ENCODE measurements around the gene PDLIM4.

The PDLIM4 gene

GRCh38 chr5:132257131-132258101 is at the start of gene PDLIM4:
PDLIM4 (plus strand) TSS chr5:132257696; CDS start chr5:132257735, 39 bp downstream.
- POLR2A ChIA-PET, result no interaction called here
- CTCF ChIA-PET, result interaction anchor here (1.8 kb wide), 1 partner anchor 19 kb away, joined by 5 read pairs; no protein-coding TSS in a partner anchor
- peak; percentile 56 for DNase-seq (ENCODE audit: extremely low spot score)
- TF ChIP-seq SUZ12 (IDR thresholded peaks at IDR 0.05) (no peak), FOXM1 (IDR thresholded peaks at IDR 0.05; ENCODE audit: borderline replicate concordance) (no peak), TARDBP (IDR thresholded peaks at IDR 0.05) (no peak), LEF1 (IDR thresholded peaks at IDR 0.05; ENCODE audit: borderline replicate concordance) (no peak), BHLHE40 (IDR thresholded peaks at IDR 0.05; ENCODE audit: borderline replicate concordance) (no peak), FOXA1 (IDR thresholded peaks at IDR 0.05) (no peak), L3MBTL2 (conservative IDR thresholded peaks at IDR 0.05) (no peak), CTBP1 (IDR thresholded peaks at IDR 0.05; ENCODE audit: borderline replicate concordance) (no peak), FOXK2 (IDR thresholded peaks at IDR 0.05) (no peak), NFRKB (IDR thresholded peaks at IDR 0.05) (no peak), PKNOX1 (IDR thresholded peaks at IDR 0.05) (no peak), SP1 (IDR thresholded peaks at IDR 0.05) (no peak), ELF4 (IDR thresholded peaks at IDR 0.05) (no peak), ARNT (IDR thresholded peaks at IDR 0.05) (no peak)

GRCh38 chr5:132207778-132208177 is 49.7 kb upstream of the PDLIM4 start:
- no peak for DNase-seq (ENCODE audit: extremely low spot score)
- ChIA-PET POLR2A (interaction anchor here (0.8 kb wide), 1 partner anchor 20 kb away, joined by 3 read pairs; the partner anchor contains the start of gene P4HA2), CTCF (interaction anchor here (1.9 kb wide), 1 partner anchor 17 kb away, joined by 8 read pairs; no protein-coding TSS in a partner anchor)
- 0 out of 2 replicates have a peak, but pooled peaks have one; percentile 8 for TF ChIP-seq L3MBTL2 (conservative IDR thresholded peaks at IDR 0.05)
- TF ChIP-seq TARDBP (IDR thresholded peaks at IDR 0.05), result no peak

GRCh38 chr5:132209131-132209530 is 48.4 kb upstream of the PDLIM4 start:
- TF ChIP-seq FOXA1 (IDR thresholded peaks at IDR 0.05) (no peak), LEF1 (IDR thresholded peaks at IDR 0.05; ENCODE audit: borderline replicate concordance) (no peak), SUZ12 (IDR thresholded peaks at IDR 0.05) (no peak), NFRKB (IDR thresholded peaks at IDR 0.05) (no peak), CTBP1 (IDR thresholded peaks at IDR 0.05; ENCODE audit: borderline replicate concordance) (no peak), ARNT (IDR thresholded peaks at IDR 0.05) (no peak), TARDBP (IDR thresholded peaks at IDR 0.05) (no peak), ELF4 (IDR thresholded peaks at IDR 0.05) (no peak), PKNOX1 (IDR thresholded peaks at IDR 0.05) (no peak), HDGF (IDR thresholded peaks at IDR 0.05; ENCODE audit: borderline replicate concordance) (no peak), BHLHE40 (IDR thresholded peaks at IDR 0.05; ENCODE audit: borderline replicate concordance) (no peak), SP1 (IDR thresholded peaks at IDR 0.05) (no peak), L3MBTL2 (conservative IDR thresholded peaks at IDR 0.05) (no peak), ZNF384 (IDR thresholded peaks at IDR 0.05) (no peak), FOXM1 (IDR thresholded peaks at IDR 0.05; ENCODE audit: borderline replicate concordance) (no peak), FOXK2 (IDR thresholded peaks at IDR 0.05) (no peak)
- CTCF ChIA-PET, result interaction anchor here (1.9 kb wide), 1 partner anchor 19 kb away, joined by 8 read pairs; no protein-coding TSS in a partner anchor
- POLR2A ChIA-PET, result interaction anchor here (3.2 kb wide), 1 partner anchor 19 kb away, joined by 14 read pairs; the partner anchor contains the start of gene P4HA2
- DNase-seq (ENCODE audit: extremely low spot score), result no peak

- no peak for DNase-seq (ENCODE audit: extremely low spot score)
- ChIA-PET POLR2A (interaction anchor here (1.4 to 3.2 kb wide), 2 partner anchors 18 to 84 kb away, joined by 7 to 14 read pairs; partner anchors contain the start of genes P4HA2 and SLC22A4), CTCF (no interaction called here)
- TF ChIP-seq FOXK2 (IDR thresholded peaks at IDR 0.05), result no peak
- no peak for TF ChIP-seq SP1 (IDR thresholded peaks at IDR 0.05)
- no peak for TF ChIP-seq ARNT (IDR thresholded peaks at IDR 0.05)
- TF ChIP-seq TARDBP (IDR thresholded peaks at IDR 0.05), result no peak
Observed at GRCh38 chr5:132209901-132210545, 47.5 kb upstream of the PDLIM4 start.

GRCh38 chr5:132210944-132211343 is 46.6 kb upstream of the PDLIM4 start:
- no peak for DNase-seq (ENCODE audit: extremely low spot score)
- ChIA-PET POLR2A (interaction anchor here (1.4 to 3.2 kb wide), 2 partner anchors 17 to 83 kb away, joined by 7 to 14 read pairs; partner anchors contain the start of genes P4HA2 and SLC22A4), CTCF (no interaction called here)
- TF ChIP-seq CTBP1 (IDR thresholded peaks at IDR 0.05; ENCODE audit: borderline replicate concordance) (no peak), BHLHE40 (IDR thresholded peaks at IDR 0.05; ENCODE audit: borderline replicate concordance) (no peak), HDGF (IDR thresholded peaks at IDR 0.05; ENCODE audit: borderline replicate concordance) (no peak), SP1 (IDR thresholded peaks at IDR 0.05) (no peak), NFRKB (IDR thresholded peaks at IDR 0.05) (no peak), ARNT (IDR thresholded peaks at IDR 0.05) (no peak), TARDBP (IDR thresholded peaks at IDR 0.05) (no peak), ZNF384 (IDR thresholded peaks at IDR 0.05) (no peak), SUZ12 (IDR thresholded peaks at IDR 0.05) (no peak), ELF4 (IDR thresholded peaks at IDR 0.05) (no peak)

- no peak for DNase-seq (ENCODE audit: extremely low spot score)
- CTCF ChIA-PET, result interaction anchor here (1.3 kb wide), 1 partner anchor 22 kb away, joined by 4 read pairs; no protein-coding TSS in a partner anchor
- POLR2A ChIA-PET, result interaction anchor here (3.2 kb wide), 1 partner anchor 16 kb away, joined by 14 read pairs; the partner anchor contains the start of gene P4HA2
- TF ChIP-seq HDGF (IDR thresholded peaks at IDR 0.05; ENCODE audit: borderline replicate concordance), result no peak
- TF ChIP-seq ARNT (IDR thresholded peaks at IDR 0.05), result no peak
Observed at GRCh38 chr5:132211787-132212186, 45.7 kb upstream of the PDLIM4 start.

Data from HEK293T (cell line).